WTC11 (cell line): Measurements from ENCODE around the gene ALKBH6.

Source experiments
- CREB1 ChIP-seq: sonication (generic); formaldehyde crosslinking; IDR thresholded peaks from 2 replicates; pipeline ENCODE4 v1.8.0; 2023; ENCODE audit warnings: mild to moderate bottlenecking, missing genetic modification reagents
- CTCF ChIP-seq: fragments of 200-600 bp; IDR thresholded peaks from 2 replicates; pipeline ENCODE4 v1.8.0; 2022; ENCODE audit warnings: antibody characterized with exemption
- E2F5 ChIP-seq: sonication (generic); formaldehyde crosslinking; IDR thresholded peaks from 2 replicates; pipeline ENCODE4 v1.8.1; 2022; ENCODE audit warnings: mild to moderate bottlenecking, moderate library complexity, missing genetic modification reagents
- ETV6 ChIP-seq: sonication (generic); formaldehyde crosslinking; IDR thresholded peaks from 2 replicates; pipeline ENCODE4 v1.8.1; 2022; ENCODE audit warnings: mild to moderate bottlenecking, missing genetic modification reagents
- FOXJ3 ChIP-seq: sonication (generic); formaldehyde crosslinking; IDR thresholded peaks from 2 replicates; pipeline ENCODE4 v1.9.0; 2021; ENCODE audit warnings: missing genetic modification reagents, mild to moderate bottlenecking, borderline replicate concordance
- IRF1 ChIP-seq: sonication (generic); formaldehyde crosslinking; IDR thresholded peaks from 2 replicates; pipeline ENCODE4 v1.8.0; 2023; ENCODE audit warnings: missing genetic modification reagents
- JUN ChIP-seq: sonication (generic); formaldehyde crosslinking; IDR thresholded peaks from 2 replicates; pipeline ENCODE4 v1.8.0; 2023; ENCODE audit warnings: mild to moderate bottlenecking, missing genetic modification reagents
- MAX ChIP-seq: sonication (generic); formaldehyde crosslinking; IDR thresholded peaks from 2 replicates; pipeline ENCODE4 v1.8.0; 2022; ENCODE audit warnings: mild to moderate bottlenecking, missing genetic modification reagents
- RELA ChIP-seq: sonication (generic); formaldehyde crosslinking; IDR thresholded peaks from 2 replicates; pipeline ENCODE4 v1.8.1; 2022; ENCODE audit warnings: missing genetic modification reagents, mild to moderate bottlenecking, borderline replicate concordance
- USF1 ChIP-seq: sonication (generic); formaldehyde crosslinking; IDR thresholded peaks from 2 replicates; pipeline ENCODE4 v1.8.0; 2022; ENCODE audit warnings: mild to moderate bottlenecking, missing genetic modification reagents
- USF2 ChIP-seq: sonication (generic); formaldehyde crosslinking; IDR thresholded peaks from 2 replicates; pipeline ENCODE4 v1.8.1; 2023; ENCODE audit warnings: mild to moderate bottlenecking, missing genetic modification reagents, moderate library complexity
- ZNF263 ChIP-seq: sonication (generic); formaldehyde crosslinking; IDR thresholded peaks from 2 replicates; pipeline ENCODE4 v1.8.1; 2022; ENCODE audit warnings: low read depth, mild to moderate bottlenecking, moderate library complexity, missing genetic modification reagents
- ZNF396 ChIP-seq: fragments of 250-450 bp; sonication (Bioruptor Pico); IDR thresholded peaks from 2 replicates; pipeline ENCODE4 v1.8.0; 2021; ENCODE audit warnings: mild to moderate bottlenecking, moderate library complexity, borderline replicate concordance
- ZNF425 ChIP-seq: fragments of 250-450 bp; sonication (Bioruptor Pico); conservative IDR thresholded peaks from 2 replicates; pipeline ENCODE4 v1.9.0; 2021; ENCODE audit warnings: mild to moderate bottlenecking

- TF ChIP-seq CTCF (no peak), USF2 (CRISPR knock-in tag) (no peak), FOXJ3 (CRISPR knock-in tag) (no peak), USF1 (CRISPR knock-in tag) (no peak), MAX (CRISPR knock-in tag) (no peak), RELA (no peak), IRF1 (CRISPR knock-in tag) (no peak), JUN (CRISPR knock-in tag) (no peak), ZNF263 (CRISPR knock-in tag) (no peak), ZNF396 (CRISPR knock-in tag) (no peak), CREB1 (CRISPR knock-in tag) (no peak), ZNF425 (CRISPR knock-in tag) (no peak), E2F5 (CRISPR knock-in tag) (no peak), ETV6 (CRISPR knock-in tag) (no peak)
These were observed 30.8 kb downstream of the ALKBH6 start for GRCh38 chr19:35983177-35983576.
